Hepatocyte (in vitro differentiated cells): ENCODE measurements around the gene AKT1. TPM values are rescaled to one million over a fixed set of nuclear protein-coding genes. Genes with fewer than 3 reads are reported as not detected.

ENCODE experiments used
- DNase-seq: peaks from one replicate; pipeline ENCODE4 v3.0.0-alpha.2; 2016; ENCODE audit warnings: low spot score
- H2AFZ ChIP-seq: fragments of 200-600 bp; sonication (generic); 2 replicates; pipeline ENCODE4 v1.6.0; 2016; ENCODE audit warnings: antibody characterized with exemption, mild to moderate bottlenecking
- H3K27ac ChIP-seq: fragments of 200-600 bp; sonication (generic); 2 replicates; pipeline ENCODE4 v1.5.1; 2016; ENCODE audit warnings: mild to moderate bottlenecking
- H3K27me3 ChIP-seq: fragments of 200-600 bp; sonication (generic); 2 replicates; pipeline ENCODE4 v1.6.1; 2016
- H3K36me3 ChIP-seq: fragments of 200-600 bp; sonication (generic); replicated peaks from 2 replicates; pipeline ENCODE4 v1.5.1; 2016; ENCODE audit warnings: low read depth; ENCODE audit not compliant: insufficient read depth
- H3K4me1 ChIP-seq: fragments of 200-600 bp; sonication (generic); 2 replicates; pipeline ENCODE4 v1.5.1; 2016; ENCODE audit warnings: mild to moderate bottlenecking, moderate library complexity; ENCODE audit not compliant: insufficient read depth
- H3K4me2 ChIP-seq: fragments of 200-600 bp; sonication (generic); 2 replicates; pipeline ENCODE4 v1.6.0; 2016
- H3K4me3 ChIP-seq: fragments of 200-600 bp; sonication (generic); 2 replicates; pipeline ENCODE4 v1.5.1; 2016; ENCODE audit warnings: mild to moderate bottlenecking
- H3K79me2 ChIP-seq: fragments of 200-600 bp; sonication (generic); 2 replicates; pipeline ENCODE4 v1.6.0; 2017; ENCODE audit warnings: mild to moderate bottlenecking
- H3K9me2 ChIP-seq: fragments of 200-600 bp; sonication (generic); replicated peaks from 2 replicates; pipeline ENCODE4 v1.6.0; 2017; ENCODE audit warnings: mild to moderate bottlenecking; ENCODE audit not compliant: insufficient read depth
- H3K9me3 ChIP-seq: fragments of 200-600 bp; sonication (generic); 2 replicates; pipeline ENCODE4 v1.5.1; 2016; ENCODE audit warnings: low read depth, mild to moderate bottlenecking
- H4K20me1 ChIP-seq: fragments of 200-600 bp; sonication (generic); 2 replicates; pipeline ENCODE4 v1.6.0; 2016; ENCODE audit warnings: mild to moderate bottlenecking; ENCODE audit not compliant: insufficient read depth, poor library complexity, severe bottlenecking
- EZH2 ChIP-seq: fragments of 200-600 bp; sonication (generic); IDR thresholded peaks from 2 replicates; pipeline ENCODE4 v1.6.1; 2016; ENCODE audit warnings: antibody characterized with exemption, mild to moderate bottlenecking, borderline replicate concordance
- EZH2phosphoT487 ChIP-seq: fragments of 200-600 bp; sonication (generic); IDR thresholded peaks from one replicate; pipeline ENCODE4 v1.6.1; 2018; ENCODE audit warnings: antibody characterized with exemption, mild to moderate bottlenecking, low read depth, moderate library complexity; ENCODE audit not compliant: unreplicated experiment, severe bottlenecking
- WGBS: methylation state at CpG from one replicate; pipeline ENCODE4 v1.1.6; 2016; ENCODE audit warnings: low lambda C conversion rate; ENCODE audit errors: missing lambda C conversion rate; 5-methylcytosine and 5-hydroxymethylcytosine counted together
- polyA plus RNA-seq: library from polyadenylated mRNA; unstranded; fragments of >200 nt; fragmentation: Nextera tagmentation; extraction: Ambion mirVana; gene quantifications from 2 replicates; pipeline ENCODE4 v1.2.1, GENCODE V29; 2016
- total RNA-seq: library from RNA; depleted of rRNA; stranded (reverse); fragments of >200 nt; gene quantifications from 2 replicates; pipeline ENCODE4 v1.2.3, GENCODE V29; 2014
- TF ChIP-seq, protein P1 (sequence below): fragments of 200-600 bp; sonication (generic); IDR thresholded peaks from 2 replicates; pipeline ENCODE4 v1.5.1; 2016; ENCODE audit warnings: antibody characterized with exemption, mild to moderate bottlenecking; ENCODE audit not compliant: poor library complexity

The AKT1 gene
- total and polyA plus RNA-seq, 2 experiments from 2014 or later, result 124 to 159 TPM

DNA sequence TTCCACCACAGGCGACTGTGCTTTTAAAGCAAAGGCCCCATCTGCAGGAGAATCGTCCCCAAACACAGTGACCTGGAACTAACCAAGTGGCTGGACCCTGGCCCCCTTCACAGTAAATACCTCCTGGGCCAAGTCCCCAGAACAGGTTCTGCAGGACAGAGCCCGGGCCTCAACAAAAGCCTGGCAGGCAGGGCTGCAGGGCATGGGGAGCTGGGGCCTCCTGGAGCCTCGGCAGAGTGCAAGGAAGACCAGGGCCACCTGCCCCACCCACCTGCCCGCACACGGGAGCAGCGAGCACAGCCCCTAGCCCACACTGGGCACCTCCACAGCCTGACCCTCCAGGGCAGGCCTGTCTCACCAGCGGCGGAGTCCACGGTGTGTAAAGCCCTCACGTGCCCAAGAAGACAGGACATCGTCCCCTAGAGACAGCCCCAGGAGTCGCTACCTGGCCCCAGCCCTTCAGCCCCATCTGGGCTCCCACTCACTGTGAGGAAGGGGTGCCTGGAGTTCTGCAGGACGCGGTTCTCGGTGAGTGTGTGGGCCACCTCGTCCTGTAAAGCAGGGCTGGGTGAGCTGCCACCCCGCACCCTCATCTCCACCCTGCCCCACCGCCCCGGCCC, 21.0 kb downstream of the AKT1 start:
- Histone ChIP-seq H3K79me2 (no peaks in the 10 kb centered on the region), H3K27me3 (no peaks in the 10 kb centered on the region), H3K36me3 (no peaks in the 10 kb centered on the region), H4K20me1 (no peaks in the 10 kb centered on the region), H3K27ac (no peak overlapping the region), H3K9me3 (no peaks in the 10 kb centered on the region), H3K4me2 (no peak overlapping the region), H3K4me1 (no peaks in the 10 kb centered on the region), H3K9me2 (no peaks in the 10 kb centered on the region), H3K4me3 (no peak overlapping the region), H2AFZ (no peak overlapping the region)
- no peak for TF ChIP-seq EZH2phosphoT487
- no peak for TF ChIP-seq EZH2
- TF ChIP-seq, protein P1, sequence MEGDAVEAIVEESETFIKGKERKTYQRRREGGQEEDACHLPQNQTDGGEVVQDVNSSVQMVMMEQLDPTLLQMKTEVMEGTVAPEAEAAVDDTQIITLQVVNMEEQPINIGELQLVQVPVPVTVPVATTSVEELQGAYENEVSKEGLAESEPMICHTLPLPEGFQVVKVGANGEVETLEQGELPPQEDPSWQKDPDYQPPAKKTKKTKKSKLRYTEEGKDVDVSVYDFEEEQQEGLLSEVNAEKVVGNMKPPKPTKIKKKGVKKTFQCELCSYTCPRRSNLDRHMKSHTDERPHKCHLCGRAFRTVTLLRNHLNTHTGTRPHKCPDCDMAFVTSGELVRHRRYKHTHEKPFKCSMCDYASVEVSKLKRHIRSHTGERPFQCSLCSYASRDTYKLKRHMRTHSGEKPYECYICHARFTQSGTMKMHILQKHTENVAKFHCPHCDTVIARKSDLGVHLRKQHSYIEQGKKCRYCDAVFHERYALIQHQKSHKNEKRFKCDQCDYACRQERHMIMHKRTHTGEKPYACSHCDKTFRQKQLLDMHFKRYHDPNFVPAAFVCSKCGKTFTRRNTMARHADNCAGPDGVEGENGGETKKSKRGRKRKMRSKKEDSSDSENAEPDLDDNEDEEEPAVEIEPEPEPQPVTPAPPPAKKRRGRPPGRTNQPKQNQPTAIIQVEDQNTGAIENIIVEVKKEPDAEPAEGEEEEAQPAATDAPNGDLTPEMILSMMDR, result no peak
- WGBS, result 86% methylated on average over 11 of the region's 20 CpGs
- DNase-seq, result no peak

DNA sequence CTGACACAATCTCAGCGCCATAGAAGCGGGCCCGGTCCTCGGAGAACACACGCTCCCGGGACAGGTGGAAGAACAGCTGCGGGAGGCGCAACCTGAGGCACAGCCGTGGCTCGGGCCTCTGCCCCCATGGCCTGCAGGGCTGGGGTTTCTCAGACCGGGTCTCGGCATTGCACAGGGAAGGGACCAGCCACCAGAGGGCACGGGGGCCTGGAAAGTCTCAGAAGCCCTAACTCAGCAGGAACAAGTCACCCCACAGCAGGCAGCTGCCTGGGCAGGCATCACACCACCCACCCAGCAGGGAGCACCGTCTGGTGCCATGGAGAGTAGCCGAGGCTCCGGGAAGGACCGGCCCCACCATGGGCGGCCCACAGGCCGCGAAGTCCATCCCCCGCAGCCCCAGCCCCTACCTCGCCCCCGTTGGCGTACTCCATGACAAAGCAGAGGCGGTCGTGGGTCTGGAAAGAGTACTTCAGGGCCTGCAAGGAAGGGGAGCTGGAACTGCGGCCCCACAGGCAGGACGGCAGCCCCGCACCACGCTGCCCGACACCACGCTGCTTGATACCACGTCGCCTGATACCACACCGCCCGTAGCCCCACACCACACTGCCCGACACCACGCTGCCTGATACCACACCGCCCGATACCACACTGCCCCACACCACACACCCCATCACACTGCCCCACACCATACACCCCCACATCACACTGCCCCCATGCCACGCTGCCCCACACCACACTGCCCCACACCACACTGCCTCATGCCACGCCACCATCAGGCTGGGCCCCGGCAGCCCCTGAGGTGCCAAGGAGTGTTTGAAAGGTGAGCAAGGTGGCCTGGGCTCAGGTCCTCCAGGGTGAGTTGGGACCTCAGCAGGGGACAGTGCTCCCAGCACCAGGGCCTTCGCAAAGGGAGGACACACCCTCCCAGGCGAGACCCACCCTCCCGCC, 21.8 kb downstream of the AKT1 start:
- 92% methylated on average over 33 of the region's 46 CpGs for WGBS
- Histone ChIP-seq H3K27ac (no peak overlapping the region), H3K9me3 (no peaks in the 10 kb centered on the region), H3K4me2 (no peak overlapping the region), H4K20me1 (no peaks in the 10 kb centered on the region), H3K36me3 (no peaks in the 10 kb centered on the region), H3K27me3 (no peaks in the 10 kb centered on the region), H3K4me1 (peaks cover 1% of the 10 kb centered on the region), H3K4me3 (no peak overlapping the region), H3K9me2 (no peaks in the 10 kb centered on the region), H3K79me2 (no peaks in the 10 kb centered on the region), H2AFZ (no peak overlapping the region)
- TF ChIP-seq EZH2, result no peak
- no peak for TF ChIP-seq EZH2phosphoT487
- TF ChIP-seq, protein P1, result no peak
- no peak for DNase-seq

DNA sequence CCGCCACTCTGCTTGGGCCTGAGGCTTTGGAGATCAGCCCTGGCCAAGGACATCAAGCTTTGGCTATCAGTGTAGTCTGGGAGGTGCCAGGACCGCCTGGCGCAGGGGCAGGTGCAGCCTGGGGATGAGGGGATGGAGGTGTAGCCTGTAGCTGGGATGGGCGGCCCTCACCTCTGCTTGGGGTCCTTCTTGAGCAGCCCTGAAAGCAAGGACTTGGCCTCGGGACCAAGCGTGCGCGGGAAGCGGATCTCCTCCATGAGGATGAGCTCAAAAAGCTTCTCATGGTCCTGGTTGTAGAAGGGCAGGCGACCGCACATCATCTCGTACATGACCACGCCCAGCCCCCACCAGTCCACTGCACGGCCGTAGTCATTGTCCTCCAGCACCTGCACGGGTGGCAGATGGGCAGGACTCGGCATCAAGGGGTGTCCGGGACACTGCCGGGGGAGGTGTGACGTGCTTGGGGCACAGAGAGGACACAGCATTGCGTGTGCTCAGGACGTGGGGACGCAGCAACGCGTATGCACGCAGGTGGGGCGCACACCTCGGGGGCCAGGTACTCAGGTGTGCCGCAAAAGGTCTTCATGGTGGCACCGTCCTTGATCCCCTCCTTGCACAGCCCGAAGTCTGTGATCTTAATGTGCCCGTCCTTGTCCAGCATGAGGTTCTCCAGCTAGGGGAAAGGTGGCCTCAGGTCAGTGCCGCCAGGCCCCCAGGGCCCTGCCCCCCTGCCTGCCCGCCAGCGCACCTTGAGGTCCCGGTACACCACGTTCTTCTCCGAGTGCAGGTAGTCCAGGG, 22.6 kb downstream of the AKT1 start:
- Histone ChIP-seq H3K4me2 (no peak overlapping the region), H4K20me1 (no peaks in the 10 kb centered on the region), H3K4me3 (no peak overlapping the region), H3K4me1 (peaks cover 4% of the 10 kb centered on the region), H3K9me3 (no peaks in the 10 kb centered on the region), H3K79me2 (no peaks in the 10 kb centered on the region), H3K27me3 (no peaks in the 10 kb centered on the region), H3K36me3 (no peaks in the 10 kb centered on the region), H3K27ac (no peak overlapping the region), H3K9me2 (no peaks in the 10 kb centered on the region), H2AFZ (no peak overlapping the region)
- WGBS, result 95% methylated on average over 36 of the region's 38 CpGs
- no peak for DNase-seq
- TF ChIP-seq, protein P1, result no peak
- no peak for TF ChIP-seq EZH2
- no peak for TF ChIP-seq EZH2phosphoT487
